CD4-positive, alpha-beta memory T cell (primary cell): Measurements from ENCODE around the gene GGTLC1. TPM values are rescaled to one million over a fixed set of nuclear protein-coding genes. Genes with fewer than 3 reads are reported as not detected.
A peak's percentile ranks its signal among the peaks of the same experiment; 100 is the strongest.

Source experiments
- CTCF ChIA-PET: fragments of 350-600 bp; sonication (Branson Sonifier 250); formaldehyde crosslinking; loops from one replicate; lab custom pipeline; 2021; ENCODE audit warnings: inconsistent platforms; ENCODE audit not compliant: partially characterized antibody; lab: Charles Lee
- POLR2A ChIA-PET: fragments of 350-600 bp; sonication (Branson Sonifier 250); formaldehyde crosslinking; loops from one replicate; lab custom pipeline; 2021; ENCODE audit not compliant: partially characterized antibody; lab: Charles Lee
- DNase-seq, 5 donors: peaks; one replicate each; pipeline versions ENCODE4 v3.0.0 to v3.0.0-alpha.2; 2020 to 2022; ENCODE audit warnings: mixed read lengths in 1 of 5
- H3K27ac ChIP-seq: one replicate; pipeline ENCODE4 v1.7.0; 2013; ENCODE audit warnings: low read depth, low read length
- H3K27me3 ChIP-seq: 2 replicates; pipeline ENCODE4 v1.7.0; 2013; ENCODE audit warnings: mild to moderate bottlenecking, low read length, moderate library complexity; ENCODE audit not compliant: insufficient read depth
- H3K36me3 ChIP-seq: 2 replicates; pipeline ENCODE4 v1.7.0; 2013; ENCODE audit warnings: mild to moderate bottlenecking, low read length, moderate library complexity; ENCODE audit not compliant: insufficient read depth
- H3K4me1 ChIP-seq: 2 replicates; pipeline ENCODE4 v1.7.0; 2013; ENCODE audit warnings: mild to moderate bottlenecking, low read length, moderate library complexity; ENCODE audit not compliant: insufficient read depth
- H3K4me3 ChIP-seq, 2 donors: one replicate each; pipeline ENCODE4 v1.7.0; 2013; ENCODE audit warnings: low read length in 2 of 2, mild to moderate bottlenecking in 1 of 2
- H3K9me3 ChIP-seq, 2 donors: one replicate each; pipeline ENCODE4 v1.7.0; 2013; ENCODE audit warnings: low read length in 2 of 2, control low read depth in 1 of 2; ENCODE audit not compliant: control insufficient read depth in 1 of 2
- H3K27ac Mint-ChIP-seq, 7 donors: one replicate each; pipeline ENCODE4 v1.8.0; 2020 to 2021; ENCODE audit warnings: mixed read lengths in 7 of 7, mild to moderate bottlenecking in 6 of 7, inconsistent platforms in 3 of 7, moderate library complexity in 3 of 7
- H3K27me3 Mint-ChIP-seq, 2 donors: one replicate each; pipeline ENCODE4 v1.8.0; 2020 to 2021; ENCODE audit warnings: mixed read lengths in 2 of 2
- H3K36me3 Mint-ChIP-seq, 2 donors: one replicate each; pipeline ENCODE4 v1.8.0; 2020 to 2021; ENCODE audit warnings: mixed read lengths in 2 of 2, inconsistent platforms in 1 of 2, mild to moderate bottlenecking in 1 of 2
- H3K4me1 Mint-ChIP-seq, 4 donors: one replicate each; pipeline ENCODE4 v1.8.0; 2020 to 2021; ENCODE audit warnings: mixed read lengths in 4 of 4, mild to moderate bottlenecking in 1 of 4
- H3K4me3 Mint-ChIP-seq, 8 donors: one replicate each; pipeline ENCODE4 v1.8.0; 2020 to 2021; ENCODE audit warnings: mixed read lengths in 8 of 8, mild to moderate bottlenecking in 7 of 8, moderate library complexity in 6 of 8, inconsistent platforms in 3 of 8
- H3K9me3 Mint-ChIP-seq, 8 donors: one replicate each; pipeline ENCODE4 v1.8.0; 2020 to 2021; ENCODE audit warnings: mixed read lengths in 8 of 8, mild to moderate bottlenecking in 5 of 8, inconsistent platforms in 3 of 8, moderate library complexity in 1 of 8
- intact Hi-C: fragments of 100-400 bp; cut with micrococcal nuclease; formaldehyde crosslinking; loops from one replicate; pipeline ENCODE4 v1.15.1; 2023
- polyA plus RNA-seq, 2 donors: library from polyadenylated mRNA; unstranded; fragments of 300-500 nt; fragmentation: Illumina TruSeq; gene quantifications; one replicate each; pipeline ENCODE4 v1.2.3, GENCODE V29; 2021
- total RNA-seq, 2 experiments: library from RNA; stranded (reverse); gene quantifications; one replicate each; pipeline ENCODE4 v1.2.3, GENCODE V29; 2021

GGTLC1 gene
- total and polyA plus RNA-seq, 4 experiments from 2014 or later: not detected

DNA sequence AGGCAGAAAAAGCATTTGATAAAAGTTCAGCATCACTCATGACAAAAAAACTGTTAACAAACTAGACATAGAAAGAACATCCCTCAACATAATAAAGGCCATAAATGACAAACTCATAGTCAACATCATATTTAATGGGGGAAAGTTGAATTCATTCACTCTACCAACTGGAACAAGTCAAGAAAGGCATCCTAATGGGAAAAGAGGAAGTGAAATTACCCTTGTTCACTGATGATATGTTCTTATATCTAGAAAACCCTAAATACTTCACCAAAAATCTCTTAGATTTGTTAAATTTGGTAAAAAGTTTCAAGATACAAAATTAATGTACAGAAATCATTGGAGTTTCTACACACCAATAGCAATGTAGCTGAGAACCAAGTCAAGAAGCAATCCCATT lies 48.9 kb downstream of the GGTLC1 start:
- Mint-ChIP-seq H3K4me1 (no peaks in the 10 kb centered on the region), H3K27me3 (peaks cover 3 to 4% of the 10 kb centered on the region in 2 donors), H3K36me3 (no peaks in the 10 kb centered on the region), H3K9me3 (no peaks in the 10 kb centered on the region), H3K27ac (no peak overlapping the region), H3K4me3 (no peak overlapping the region)
- Histone ChIP-seq H3K27me3 (no peaks in the 10 kb centered on the region), H3K9me3 (no peaks in the 10 kb centered on the region), H3K4me1 (no peaks in the 10 kb centered on the region), H3K4me3 (no peak overlapping the region), H3K27ac (no peak overlapping the region), H3K36me3 (no peaks in the 10 kb centered on the region)
- POLR2A ChIA-PET: no interaction called here
- DNase-seq: no peak
- CTCF ChIA-PET: interaction anchor here (3.1 to 4.5 kb wide), 3 partner anchors 159 to 978 kb away, joined by 23 to 58 read pairs (median 30); no protein-coding TSS in a partner anchor
- intact Hi-C loops: no loop called here

DNA sequence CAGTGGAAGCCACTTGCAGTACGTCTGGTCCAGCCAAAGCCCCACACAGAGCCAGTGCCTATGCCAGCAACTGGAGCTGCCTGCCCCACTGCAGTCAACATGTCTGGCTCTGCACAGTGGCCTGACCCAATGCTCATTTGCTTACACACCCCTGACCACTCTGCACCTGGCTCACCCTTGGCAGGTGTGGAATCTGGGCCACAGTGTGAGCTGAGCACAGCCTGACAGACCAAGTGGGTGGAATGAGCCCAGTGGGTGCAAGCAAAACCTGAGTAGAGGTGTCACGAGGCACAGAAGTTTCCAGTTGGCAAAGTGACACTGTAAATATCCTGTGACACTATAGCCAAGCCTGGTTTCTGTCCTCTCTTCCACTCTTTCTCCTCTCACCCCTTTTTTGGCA lies 49.5 kb downstream of the GGTLC1 start:
- Mint-ChIP-seq H3K27ac (no peak overlapping the region), H3K27me3 (peaks cover 3 to 4% of the 10 kb centered on the region in 2 donors), H3K4me1 (no peaks in the 10 kb centered on the region), H3K4me3 (no peak overlapping the region), H3K9me3 (no peaks in the 10 kb centered on the region), H3K36me3 (no peaks in the 10 kb centered on the region)
- H3K4me3 ChIP-seq: no peak overlapping the region
- DNase-seq: no peak
- POLR2A ChIA-PET: no interaction called here
- intact Hi-C loops: no loop called here
- CTCF ChIA-PET: interaction anchor here (1.9 to 4.5 kb wide), 8 partner anchors 11 to 981 kb away, joined by 5 to 58 read pairs (median 18); no protein-coding TSS in a partner anchor
- no peaks in the 10 kb centered on the region for H3K36me3 ChIP-seq
- no peaks in the 10 kb centered on the region for H3K9me3 ChIP-seq
- H3K27me3 ChIP-seq: no peaks in the 10 kb centered on the region
- no peaks in the 10 kb centered on the region for H3K4me1 ChIP-seq
- no peak overlapping the region for H3K27ac ChIP-seq

DNA sequence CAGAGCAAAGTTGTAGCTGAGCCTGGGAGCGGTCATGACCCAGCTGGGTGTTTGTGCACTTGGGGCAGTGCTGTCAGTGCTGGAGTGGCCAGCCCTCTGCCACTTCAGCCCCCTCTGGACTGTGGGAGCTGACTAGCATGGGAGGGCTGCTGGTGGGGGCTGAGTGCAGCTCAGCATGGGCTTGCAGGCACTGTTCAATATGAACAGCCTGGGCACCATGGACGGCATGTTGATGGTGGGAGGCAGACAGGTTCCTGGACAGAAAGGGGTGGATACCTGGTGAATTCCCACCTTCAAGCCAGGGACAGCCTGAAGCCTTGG lies 50.5 kb downstream of the GGTLC1 start:
- POLR2A ChIA-PET: no interaction called here
- CTCF ChIA-PET: interaction anchor here (0.6 to 4.5 kb wide), 19 partner anchors 8 to 1461 kb away, joined by 3 to 58 read pairs (median 4); no protein-coding TSS in a partner anchor
- no peaks in the 10 kb centered on the region for H3K36me3 ChIP-seq
- H3K4me1 Mint-ChIP-seq: no peaks in the 10 kb centered on the region
- no peak for DNase-seq
- peaks cover 3 to 4% of the 10 kb centered on the region in 2 donors for H3K27me3 Mint-ChIP-seq
- no peak overlapping the region for H3K4me3 Mint-ChIP-seq
- intact Hi-C loops: no loop called here
- no peaks in the 10 kb centered on the region for H3K27me3 ChIP-seq
- no peaks in the 10 kb centered on the region for H3K9me3 ChIP-seq
- H3K4me1 ChIP-seq: no peaks in the 10 kb centered on the region
- H3K4me3 ChIP-seq: no peak overlapping the region
- no peaks in the 10 kb centered on the region for H3K36me3 Mint-ChIP-seq
- H3K27ac ChIP-seq: no peak overlapping the region
- H3K27ac Mint-ChIP-seq: no peak overlapping the region
- no peaks in the 10 kb centered on the region for H3K9me3 Mint-ChIP-seq

DNA sequence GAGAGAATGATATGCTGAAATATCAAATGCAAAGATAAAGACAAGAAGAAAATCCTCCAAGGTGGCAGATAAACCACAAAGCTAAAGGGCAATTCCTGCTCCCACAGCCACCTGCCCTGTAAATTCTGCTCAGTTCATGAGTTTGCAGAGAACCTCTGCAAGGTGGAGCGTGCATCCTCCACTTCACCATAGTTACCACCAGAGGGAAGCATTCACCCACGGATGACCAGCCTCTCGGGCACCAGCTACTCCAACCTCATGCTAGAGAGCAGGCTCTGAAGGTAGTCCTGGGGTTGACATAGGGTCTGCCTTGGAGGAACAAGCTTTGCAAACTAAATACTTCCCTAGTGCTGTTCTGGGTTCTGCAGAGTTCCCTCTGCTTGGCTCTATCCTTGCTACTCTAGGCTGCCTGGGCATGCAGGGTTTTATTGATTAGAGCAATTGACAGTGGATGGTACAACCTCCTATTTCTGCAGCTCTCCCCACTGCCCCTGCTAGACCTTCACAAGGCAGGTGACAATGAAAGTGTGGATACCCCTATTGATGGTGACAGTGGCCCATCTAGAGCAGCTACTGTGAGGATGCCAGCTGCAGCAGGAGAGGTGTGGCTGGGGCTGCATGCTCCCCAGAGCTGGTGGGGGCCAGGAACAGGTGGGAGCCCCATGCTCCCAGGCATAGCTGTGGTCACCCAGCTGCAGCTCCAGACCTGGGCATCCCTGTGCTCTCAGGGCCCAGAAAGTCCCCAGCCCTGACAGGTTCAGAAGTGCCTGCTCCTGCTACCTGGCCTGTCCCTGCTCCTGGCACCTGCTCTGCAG lies 51.1 kb downstream of the GGTLC1 start:
- no peaks in the 10 kb centered on the region for H3K36me3 Mint-ChIP-seq
- no peaks in the 10 kb centered on the region for H3K4me1 Mint-ChIP-seq
- peak; percentile 53 to 68 (median 67) for DNase-seq
- H3K4me1 ChIP-seq: no peaks in the 10 kb centered on the region
- H3K9me3 ChIP-seq: no peaks in the 10 kb centered on the region
- H3K36me3 ChIP-seq: no peaks in the 10 kb centered on the region
- no peaks in the 10 kb centered on the region for H3K9me3 Mint-ChIP-seq
- H3K27me3 Mint-ChIP-seq: peaks cover 3 to 4% of the 10 kb centered on the region in 2 donors
- ChIA-PET POLR2A (no interaction called here), CTCF (interaction anchor here (0.6 to 4.5 kb wide), 27 partner anchors 9 to 1462 kb away, joined by 3 to 58 read pairs (median 3); partner anchors contain the start of gene CST5)
- no peaks in the 10 kb centered on the region for H3K27me3 ChIP-seq
- H3K27ac ChIP-seq: no peak overlapping the region
- H3K27ac Mint-ChIP-seq: no peak overlapping the region
- no peak overlapping the region for H3K4me3 ChIP-seq
- H3K4me3 Mint-ChIP-seq: no peak overlapping the region
- intact Hi-C loops: loop anchor here (1.0 to 2.0 kb wide), 2 partner anchors 49 to 163 kb away; no protein-coding TSS in a partner anchor

Other genes with a start within 250 kb of the GGTLC1 start
- not detected for gene CST1, start 237.8 kb downstream of the GGTLC1 start, total RNA-seq
- gene CST1, start 237.8 kb downstream of the GGTLC1 start, polyA plus RNA-seq: not detected
- gene CST2, start 162.1 kb downstream of the GGTLC1 start, total RNA-seq: not detected
- not detected for gene CST2, start 162.1 kb downstream of the GGTLC1 start, polyA plus RNA-seq
- gene CST5, start 109.0 kb downstream of the GGTLC1 start, total RNA-seq: not detected
- not detected for gene CST5, start 109.0 kb downstream of the GGTLC1 start, polyA plus RNA-seq